Trophoblast cell (in vitro differentiated cells and primary cell): ENCODE measurements around the gene GSG1.

Experiments
- DNase-seq, 2 donors: peaks; one replicate each; pipeline ENCODE4 v3.0.0-alpha.2; 2016
- H2AFZ ChIP-seq: 2 replicates; pipeline ENCODE4 v1.6.1; 2013; ENCODE audit warnings: low read length, moderate library complexity, mild to moderate bottlenecking; ENCODE audit not compliant: insufficient read depth, poor library complexity
- H2AK5ac ChIP-seq: 2 replicates; pipeline ENCODE4 v1.6.1; 2013; ENCODE audit warnings: mild to moderate bottlenecking, low read length
- H2BK120ac ChIP-seq: 2 replicates; pipeline ENCODE4 v1.6.1; 2013; ENCODE audit warnings: low read length, mild to moderate bottlenecking, moderate library complexity; ENCODE audit not compliant: insufficient read depth, poor library complexity
- H2BK12ac ChIP-seq: 2 replicates; pipeline ENCODE4 v1.6.1; 2013; ENCODE audit warnings: mild to moderate bottlenecking, low read length, moderate library complexity
- H2BK5ac ChIP-seq: 2 replicates; pipeline ENCODE4 v1.6.1; 2013; ENCODE audit warnings: low read length, low read depth, moderate library complexity, mild to moderate bottlenecking; ENCODE audit not compliant: poor library complexity
- H3K14ac ChIP-seq: 2 replicates; pipeline ENCODE4 v1.6.1; 2013; ENCODE audit warnings: mild to moderate bottlenecking, low read length
- H3K18ac ChIP-seq: 2 replicates; pipeline ENCODE4 v1.6.1; 2013; ENCODE audit warnings: mild to moderate bottlenecking, low read length
- H3K23ac ChIP-seq: 2 replicates; pipeline ENCODE4 v1.6.1; 2013; ENCODE audit warnings: low read length
- H3K27ac ChIP-seq: 2 replicates; pipeline ENCODE4 v1.5.1; 2013; ENCODE audit warnings: low read depth, mild to moderate bottlenecking, inconsistent platforms, low read length, moderate library complexity
- H3K27me3 ChIP-seq: 2 replicates; pipeline ENCODE4 v1.6.1; 2013; ENCODE audit warnings: inconsistent platforms, mild to moderate bottlenecking, low read length, moderate library complexity; ENCODE audit not compliant: insufficient read depth
- H3K36me3 ChIP-seq, 2 experiments: 1 replicate in 1 of 2; 2 replicates in 1 of 2; pipeline ENCODE4 v1.6.1; 2013; ENCODE audit warnings: low read length in 2 of 2, mild to moderate bottlenecking in 2 of 2, moderate library complexity in 1 of 2; ENCODE audit not compliant: insufficient read depth in 2 of 2, control insufficient read depth in 1 of 2
- H3K4ac ChIP-seq: 2 replicates; pipeline ENCODE4 v1.6.1; 2013; ENCODE audit warnings: low read depth, mild to moderate bottlenecking, low read length, moderate library complexity
- H3K4me1 ChIP-seq, 2 experiments: 1 replicate in 1 of 2; 2 replicates in 1 of 2; pipeline ENCODE4 v1.6.1; 2013; ENCODE audit warnings: low read length in 2 of 2, mild to moderate bottlenecking in 2 of 2, moderate library complexity in 1 of 2; ENCODE audit not compliant: insufficient read depth in 2 of 2, control insufficient read depth in 1 of 2
- H3K4me2 ChIP-seq: 2 replicates; pipeline ENCODE4 v1.6.1; 2013; ENCODE audit warnings: inconsistent platforms, mild to moderate bottlenecking, low read length, moderate library complexity
- H3K4me3 ChIP-seq: 2 replicates; pipeline ENCODE4 v1.5.1; 2013; ENCODE audit warnings: mild to moderate bottlenecking, low read depth, low read length, inconsistent platforms
- H3K79me1 ChIP-seq: one replicate; pipeline ENCODE4 v1.6.1; 2013; ENCODE audit warnings: low read length
- H3K79me2 ChIP-seq: 2 replicates; pipeline ENCODE4 v1.6.1; 2013; ENCODE audit warnings: low read length, mild to moderate bottlenecking; ENCODE audit not compliant: control insufficient read depth, insufficient read depth, poor library complexity
- H3K9ac ChIP-seq: 2 replicates; pipeline ENCODE4 v1.6.1; 2013; ENCODE audit warnings: mild to moderate bottlenecking, low read length
- H3K9me3 ChIP-seq: 2 replicates; pipeline ENCODE4 v1.6.1; 2013; ENCODE audit warnings: low read depth, mild to moderate bottlenecking, control low read depth, inconsistent platforms, low read length; ENCODE audit not compliant: insufficient read depth
- H4K12ac ChIP-seq: 2 replicates; pipeline ENCODE4 v1.6.1; 2013; ENCODE audit warnings: low read depth, mild to moderate bottlenecking, low read length, moderate library complexity
- H4K8ac ChIP-seq: 2 replicates; pipeline ENCODE4 v1.6.1; 2013; ENCODE audit warnings: low read depth, mild to moderate bottlenecking, low read length, moderate library complexity
- H4K91ac ChIP-seq: one replicate; pipeline ENCODE4 v1.6.1; 2013; ENCODE audit warnings: low read depth, mild to moderate bottlenecking, low read length, moderate library complexity
- WGBS: extraction: QIAGEN DNeasy Blood & Tissue Kit; methylation state at CpG from one replicate; pipeline ENCODE4 v1.1.7; 2013; ENCODE audit warnings: missing lambda C conversion rate; ENCODE audit not compliant: insufficient read length, insufficient coverage; ENCODE audit errors: extremely low coverage; 5-methylcytosine and 5-hydroxymethylcytosine counted together

GSG1 gene

GRCh38 chr12:13067322-13067721, 36.1 kb downstream of the GSG1 start:
- no peak overlapping the region for H4K91ac ChIP-seq
- no peak overlapping the region for H2AFZ ChIP-seq
- H3K14ac ChIP-seq: no peak overlapping the region
- no peak overlapping the region for H2AK5ac ChIP-seq
- H3K27me3 ChIP-seq: no peaks in the 10 kb centered on the region
- no peak overlapping the region for H3K4ac ChIP-seq
- H4K8ac ChIP-seq: no peak overlapping the region
- H3K36me3 ChIP-seq: peaks cover 0 to 3% of the 10 kb centered on the region in 2 experiments
- H4K12ac ChIP-seq: no peak overlapping the region
- H2BK120ac ChIP-seq: no peak overlapping the region
- H2BK12ac ChIP-seq: no peak overlapping the region
- no peaks in the 10 kb centered on the region for H3K79me1 ChIP-seq
- no peaks in the 10 kb centered on the region for H3K9me3 ChIP-seq
- no peak overlapping the region for H3K4me2 ChIP-seq
- no peak overlapping the region for H3K4me3 ChIP-seq
- H3K79me2 ChIP-seq: no peaks in the 10 kb centered on the region
- H3K18ac ChIP-seq: no peak overlapping the region
- no peak overlapping the region for H2BK5ac ChIP-seq
- H3K27ac ChIP-seq: no peak overlapping the region
- peaks cover 0 to 2% of the 10 kb centered on the region in 2 experiments for H3K4me1 ChIP-seq
- WGBS: no CpG with 5 or more reads among the region's 1 CpG
- H3K9ac ChIP-seq: no peak overlapping the region
- no peak for DNase-seq
- H3K23ac ChIP-seq: no peak overlapping the region

GRCh38 chr12:13066459-13066858, 37.0 kb downstream of the GSG1 start:
- no CpG with 5 or more reads among the region's 7 CpGs for WGBS
- no peak overlapping the region for H4K12ac ChIP-seq
- no peak overlapping the region for H3K4me2 ChIP-seq
- DNase-seq: no peak
- no peak overlapping the region for H3K23ac ChIP-seq
- no peak overlapping the region for H2BK120ac ChIP-seq
- H3K27ac ChIP-seq: no peak overlapping the region
- H3K14ac ChIP-seq: no peak overlapping the region
- H2BK5ac ChIP-seq: no peak overlapping the region
- H4K8ac ChIP-seq: no peak overlapping the region
- no peak overlapping the region for H3K9ac ChIP-seq
- no peak overlapping the region for H2BK12ac ChIP-seq
- H3K79me2 ChIP-seq: no peaks in the 10 kb centered on the region
- no peak overlapping the region for H2AK5ac ChIP-seq
- no peak overlapping the region for H3K4ac ChIP-seq
- H3K18ac ChIP-seq: no peak overlapping the region
- H2AFZ ChIP-seq: no peak overlapping the region
- H3K27me3 ChIP-seq: no peaks in the 10 kb centered on the region
- peaks cover 0 to 2% of the 10 kb centered on the region in 2 experiments for H3K4me1 ChIP-seq
- H4K91ac ChIP-seq: no peak overlapping the region
- H3K4me3 ChIP-seq: no peak overlapping the region
- H3K36me3 ChIP-seq: peaks cover 0 to 3% of the 10 kb centered on the region in 2 experiments
- no peaks in the 10 kb centered on the region for H3K9me3 ChIP-seq
- H3K79me1 ChIP-seq: no peaks in the 10 kb centered on the region

GRCh38 chr12:13066014-13066413, 37.5 kb downstream of the GSG1 start:
- H3K14ac ChIP-seq: no peak overlapping the region
- H3K18ac ChIP-seq: no peak overlapping the region
- no peak overlapping the region for H2BK120ac ChIP-seq
- H3K4me1 ChIP-seq: peaks cover 0 to 2% of the 10 kb centered on the region in 2 experiments
- no peak overlapping the region for H3K4me2 ChIP-seq
- DNase-seq: no peak
- no peak overlapping the region for H2BK12ac ChIP-seq
- peaks cover 0 to 3% of the 10 kb centered on the region in 2 experiments for H3K36me3 ChIP-seq
- no peak overlapping the region for H4K8ac ChIP-seq
- H3K23ac ChIP-seq: no peak overlapping the region
- H3K9me3 ChIP-seq: no peaks in the 10 kb centered on the region
- no peak overlapping the region for H2BK5ac ChIP-seq
- no peak overlapping the region for H3K27ac ChIP-seq
- H3K4ac ChIP-seq: no peak overlapping the region
- H3K9ac ChIP-seq: no peak overlapping the region
- no peak overlapping the region for H4K91ac ChIP-seq
- no peak overlapping the region for H4K12ac ChIP-seq
- no peaks in the 10 kb centered on the region for H3K27me3 ChIP-seq
- H3K4me3 ChIP-seq: no peak overlapping the region
- H3K79me2 ChIP-seq: no peaks in the 10 kb centered on the region
- no peak overlapping the region for H2AK5ac ChIP-seq
- WGBS: no CpG with 5 or more reads among the region's 2 CpGs
- no peak overlapping the region for H2AFZ ChIP-seq
- H3K79me1 ChIP-seq: no peaks in the 10 kb centered on the region

GRCh38 chr12:13062669-13063068, 40.8 kb downstream of the GSG1 start:
- Histone ChIP-seq H3K36me3 (no peaks in the 10 kb centered on the region), H4K8ac (no peak overlapping the region), H3K4ac (no peak overlapping the region), H3K79me2 (no peaks in the 10 kb centered on the region), H3K14ac (no peak overlapping the region), H2AFZ (no peak overlapping the region), H3K9me3 (no peaks in the 10 kb centered on the region), H3K27ac (no peak overlapping the region), H3K9ac (no peak overlapping the region), H3K18ac (no peak overlapping the region), H3K23ac (no peak overlapping the region), H3K27me3 (no peaks in the 10 kb centered on the region), H4K91ac (no peak overlapping the region), H2BK120ac (no peak overlapping the region), H3K79me1 (no peaks in the 10 kb centered on the region), H4K12ac (no peak overlapping the region), H2BK5ac (no peak overlapping the region), H3K4me2 (no peak overlapping the region), H3K4me1 (no peaks in the 10 kb centered on the region), H2BK12ac (no peak overlapping the region), H3K4me3 (no peak overlapping the region), H2AK5ac (no peak overlapping the region)
- WGBS: no CpG with 5 or more reads among the region's 5 CpGs
- DNase-seq: no peak
